ENCODE measurements around the gene PLAU. TPM values are rescaled to one million over a fixed set of nuclear protein-coding genes. Genes with fewer than 3 reads are reported as not detected.
"Not testable (repeated sequence)": the region's sequence is repeated elsewhere in the genome, so short reads cannot be mapped to it uniquely, and the experiment has no call there.

PLAU gene
- total RNA-seq, 1 experiment from 2014 or later: 0.15 TPM

DNA sequence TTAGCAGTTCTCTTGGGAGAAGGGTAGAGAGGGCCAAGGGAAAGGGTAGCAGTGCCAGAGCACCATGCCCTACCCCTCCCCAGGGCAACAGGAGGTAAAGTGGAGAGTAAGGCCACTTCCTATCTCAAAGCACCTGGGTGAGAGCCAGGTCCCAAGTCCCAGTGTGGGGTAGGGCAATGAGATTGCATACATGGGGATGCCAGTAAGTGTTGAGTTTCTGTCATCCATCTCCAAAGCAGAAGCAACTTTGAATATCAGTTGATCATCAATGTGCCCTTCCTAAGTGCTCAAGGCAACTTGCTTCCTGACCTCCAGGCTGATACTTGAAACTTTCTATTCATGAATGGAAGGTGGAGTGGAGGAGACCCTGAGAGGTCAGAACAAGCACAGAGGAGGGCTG is 34.4 kb upstream of the PLAU start:
- DNase-seq (ENCODE audit: low spot score): no peak

DNA sequence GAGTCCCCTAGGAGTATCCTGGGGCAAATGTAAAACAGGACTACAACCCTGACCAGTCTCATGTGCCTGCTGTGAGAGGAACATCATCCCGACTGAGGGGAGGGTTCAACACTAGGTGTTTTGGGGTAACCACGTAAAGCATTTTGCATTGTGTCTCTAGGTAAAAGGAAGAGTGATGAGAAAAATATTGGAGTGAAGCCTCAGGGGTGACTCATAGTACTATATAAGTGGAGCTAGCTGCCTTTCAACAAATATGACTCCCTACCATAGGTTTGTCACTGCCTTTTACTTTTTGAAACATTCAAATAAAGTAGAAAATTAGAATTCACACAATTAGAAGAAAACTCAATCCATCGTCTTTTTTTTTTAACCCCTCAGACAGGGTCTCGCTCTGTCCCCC is 34.0 kb upstream of the PLAU start:
- no peak for DNase-seq (ENCODE audit: low spot score)

DNA sequence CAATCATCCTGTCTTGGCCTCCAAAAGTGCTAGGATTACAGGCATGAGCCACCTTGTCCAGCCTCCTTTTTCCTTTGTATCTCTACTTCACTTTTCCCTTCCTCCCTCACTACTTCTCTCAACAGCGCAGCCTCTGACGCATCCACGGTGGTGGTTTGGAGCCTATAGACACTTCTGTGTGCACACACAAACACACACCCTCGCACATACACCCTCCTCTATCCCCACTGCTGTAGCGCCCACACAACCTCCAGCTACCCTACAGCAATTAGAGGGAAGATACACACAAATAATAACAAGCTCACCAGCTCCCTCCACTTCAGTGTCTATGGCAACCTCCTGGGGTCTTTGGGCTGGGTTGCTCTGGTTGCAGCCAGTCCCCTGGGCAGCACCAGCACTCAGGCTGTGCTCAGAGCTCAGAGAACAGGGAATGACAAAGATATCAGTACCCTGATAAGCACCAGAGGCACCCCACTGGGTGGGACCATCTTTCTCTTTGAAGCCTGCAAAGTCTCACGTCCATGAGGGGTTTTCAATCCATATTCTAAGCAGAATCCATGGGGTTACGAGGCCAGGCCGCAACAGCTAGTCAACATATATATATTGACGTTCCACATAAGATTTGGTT is 33.3 kb upstream of the PLAU start:
- no peak for DNase-seq (ENCODE audit: low spot score)

DNA sequence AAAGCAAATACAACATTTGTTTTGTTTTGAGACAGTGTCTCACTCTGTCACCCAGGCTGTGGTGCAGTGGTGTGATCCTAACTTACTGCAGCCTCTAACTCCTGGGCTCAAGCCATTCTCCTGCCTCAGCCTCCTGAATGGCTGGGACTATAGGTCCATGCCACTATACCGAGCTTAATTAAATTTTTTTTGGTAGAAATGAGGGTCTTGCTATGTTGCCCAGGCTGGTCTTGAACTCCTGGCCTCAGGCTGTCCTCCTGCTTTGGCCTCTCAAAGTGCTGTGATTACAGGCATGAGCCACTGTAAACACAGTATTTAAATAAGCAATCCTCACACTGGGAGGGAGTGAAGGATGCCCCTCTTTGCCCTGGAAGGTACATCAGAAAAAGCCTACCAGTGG is 32.6 kb upstream of the PLAU start:
- no peak for DNase-seq (ENCODE audit: low spot score)

DNA sequence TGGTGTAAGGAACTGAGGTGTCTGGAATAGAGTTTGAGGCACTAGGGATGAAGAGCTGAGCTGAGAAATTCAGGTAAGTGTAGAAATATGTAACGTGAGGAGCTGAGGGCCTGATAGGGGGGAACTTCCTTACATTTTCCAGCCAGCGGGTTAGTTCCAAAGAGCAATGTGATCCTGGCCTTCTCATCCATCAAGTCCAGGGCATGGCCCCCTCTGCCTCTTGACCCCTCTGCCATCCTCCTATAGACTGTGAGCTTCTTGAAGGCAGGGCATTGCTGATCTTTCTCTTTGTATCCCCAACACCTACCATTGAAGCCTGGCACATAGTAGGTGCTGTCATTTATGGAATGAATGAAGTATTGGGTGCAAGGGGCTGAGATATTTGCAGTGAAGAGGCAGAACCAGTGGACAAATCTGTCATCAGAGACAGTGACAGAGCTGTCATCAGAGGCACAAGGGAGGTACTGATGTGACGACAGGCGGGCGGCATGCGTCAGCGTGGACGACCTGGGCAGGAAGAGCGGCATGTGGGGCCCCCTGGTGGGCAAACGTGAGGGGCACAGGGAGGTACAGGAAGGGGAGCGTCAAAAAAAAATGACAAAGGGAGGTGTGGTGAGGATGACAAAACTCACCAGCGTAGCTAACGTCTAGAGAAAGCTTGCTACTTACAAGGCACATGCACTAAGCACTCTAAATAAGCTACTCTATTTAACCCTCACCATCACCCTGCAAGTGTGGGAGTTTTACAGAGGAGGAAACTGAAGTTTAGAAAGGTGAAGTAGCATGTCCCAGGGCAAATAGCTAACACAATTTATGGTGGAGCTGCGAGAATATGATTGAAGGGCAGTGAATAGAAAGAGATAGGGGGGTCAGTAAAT is 31.4 kb upstream of the PLAU start:
- DNase-seq (ENCODE audit: low spot score): peak; percentile 93

DNA sequence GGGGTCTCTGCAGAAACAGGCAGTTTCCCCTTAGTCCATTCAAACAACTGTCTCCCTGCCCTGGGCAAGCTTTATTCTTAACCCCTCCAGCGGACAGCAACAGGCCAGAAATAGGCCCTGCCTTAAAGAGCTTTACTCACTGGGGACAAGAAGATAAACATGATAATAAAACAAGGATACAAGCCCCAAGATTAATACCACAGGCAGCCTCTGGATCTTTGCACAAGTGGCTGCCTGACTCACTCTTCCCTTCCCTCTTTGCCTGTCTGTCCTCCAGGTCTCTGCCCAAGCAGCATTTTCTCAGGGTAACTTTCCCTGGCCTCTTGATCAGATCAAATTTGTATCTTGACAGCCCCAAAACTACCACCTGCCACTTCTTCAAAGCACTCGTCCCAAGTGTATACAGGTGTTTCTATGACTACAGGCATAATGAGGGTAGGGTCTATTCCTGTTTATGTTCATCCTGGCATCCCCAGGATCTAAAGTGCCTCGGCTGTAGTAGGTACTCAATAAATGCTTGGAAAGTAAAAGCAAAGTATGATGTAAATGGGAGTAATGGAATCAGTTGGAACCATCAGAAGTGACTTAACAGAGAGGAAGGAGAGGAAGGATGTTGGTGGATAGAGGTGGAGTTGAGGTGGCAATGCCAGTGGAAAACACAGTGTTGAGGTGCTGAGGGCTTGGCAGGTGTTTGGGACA is 29.6 kb upstream of the PLAU start:
- no peak for DNase-seq (ENCODE audit: low spot score)

DNA sequence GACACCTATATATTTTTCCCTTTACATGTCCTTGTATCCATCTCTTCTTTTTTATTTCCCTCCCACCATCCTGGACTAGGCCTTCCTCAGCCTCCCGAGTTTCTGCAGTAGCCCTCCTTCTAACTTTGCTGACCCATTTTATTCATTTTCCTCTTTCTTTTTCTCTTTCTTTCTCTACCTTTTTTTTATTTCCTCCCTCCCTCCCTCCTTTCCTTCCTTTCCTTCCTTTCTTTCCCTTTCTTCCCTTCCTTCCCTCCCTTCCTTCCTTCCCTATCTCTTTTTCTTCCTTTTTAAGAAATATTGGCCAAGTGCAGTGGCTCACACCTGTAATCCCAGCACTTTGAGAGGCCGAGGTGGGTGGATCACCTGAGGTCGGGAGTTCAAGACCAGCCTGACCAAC is 26.9 kb upstream of the PLAU start:
- no peak for DNase-seq (ENCODE audit: low spot score)

DNA sequence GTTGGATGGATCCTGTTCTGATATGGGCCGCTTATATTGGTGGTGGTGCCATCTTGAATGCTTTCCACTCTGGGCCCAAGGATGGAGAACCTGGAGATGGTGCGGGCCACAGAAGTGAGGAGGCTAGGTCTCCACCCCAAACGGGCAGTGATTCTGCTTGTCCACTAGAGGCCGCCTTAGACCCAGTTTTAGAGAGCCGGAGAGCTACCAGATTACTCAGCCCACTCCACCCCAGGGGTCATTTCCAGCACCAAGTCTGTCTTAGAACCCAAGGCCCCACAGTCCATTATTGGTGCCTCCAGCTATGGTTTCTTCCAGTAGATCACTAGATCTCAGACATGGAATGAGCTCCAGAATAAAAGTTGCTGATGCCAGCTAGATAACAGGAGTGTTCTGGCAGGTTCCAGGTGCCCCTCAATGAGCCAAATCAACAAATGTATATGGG is 24.8 kb upstream of the PLAU start:
- peak; percentile 86 for DNase-seq (ENCODE audit: low spot score)

DNA sequence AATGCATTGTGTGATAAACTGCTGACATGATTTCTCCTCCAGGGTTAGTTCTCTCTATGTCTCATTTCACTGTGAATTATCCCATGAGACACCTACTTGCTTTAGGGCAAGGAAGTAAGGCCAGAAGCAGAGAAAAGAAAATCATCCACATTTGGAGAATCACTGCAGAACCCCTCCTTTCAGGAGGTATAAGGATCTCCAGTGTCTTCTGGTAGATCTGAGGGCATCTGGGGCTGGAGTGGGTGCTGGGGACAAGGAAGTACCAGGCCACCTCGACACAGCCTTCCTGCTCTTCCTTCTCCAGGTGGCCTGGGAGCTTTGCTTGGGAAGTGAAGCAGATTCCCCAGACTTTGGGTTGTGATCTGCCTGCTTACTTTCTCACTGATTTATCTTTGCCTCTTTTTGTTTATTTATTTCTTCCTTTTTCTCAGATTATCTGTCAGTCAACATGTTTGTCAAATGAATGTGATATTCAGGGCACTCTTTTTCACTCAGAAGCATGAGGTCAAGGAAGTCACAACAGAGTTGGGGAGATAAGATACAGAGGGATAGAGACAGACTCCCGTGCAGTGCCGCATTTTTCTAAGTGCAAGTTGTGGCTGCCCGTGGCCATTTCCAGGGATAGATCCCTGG is 24.2 kb upstream of the PLAU start:
- peak; percentile 39 for DNase-seq (ENCODE audit: low spot score)

DNA sequence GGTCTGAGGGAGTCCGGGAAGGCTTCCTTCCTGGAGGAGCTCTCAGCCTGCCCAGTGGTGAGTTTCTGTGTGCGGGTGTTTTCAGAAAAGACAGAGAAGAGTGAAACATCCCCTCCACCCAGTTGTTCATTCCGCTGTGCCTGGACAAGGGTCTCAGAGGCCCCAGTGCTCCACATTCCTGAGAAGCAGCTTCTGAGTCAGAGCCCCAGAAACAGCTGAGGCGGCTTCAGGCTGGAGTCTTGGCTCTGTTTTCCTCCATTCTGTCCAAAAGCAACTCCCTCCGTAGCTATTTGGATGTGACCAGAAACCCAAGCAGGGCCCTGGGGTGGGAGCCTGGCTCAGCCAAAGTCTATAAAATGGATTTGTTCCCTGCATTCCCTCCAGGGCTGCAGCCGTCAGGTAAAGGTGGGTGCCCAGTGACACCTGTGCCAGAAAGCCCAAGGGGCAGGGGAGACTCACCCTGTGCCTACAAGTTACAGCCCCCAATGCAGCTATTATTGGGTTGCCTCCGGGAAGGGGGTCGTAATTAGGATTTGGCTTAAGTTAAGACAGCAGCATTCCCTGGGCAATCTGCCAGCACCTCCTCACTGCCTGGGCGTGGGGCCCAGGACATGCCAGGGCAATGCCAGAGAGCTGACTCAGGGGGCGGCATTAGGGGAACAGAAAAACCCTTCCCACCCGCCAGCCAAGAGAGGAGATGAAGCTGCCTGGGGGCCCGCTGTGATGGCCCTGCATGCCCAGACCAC is 23.5 kb upstream of the PLAU start:
- peak; percentile 61 for DNase-seq (ENCODE audit: low spot score)

DNA sequence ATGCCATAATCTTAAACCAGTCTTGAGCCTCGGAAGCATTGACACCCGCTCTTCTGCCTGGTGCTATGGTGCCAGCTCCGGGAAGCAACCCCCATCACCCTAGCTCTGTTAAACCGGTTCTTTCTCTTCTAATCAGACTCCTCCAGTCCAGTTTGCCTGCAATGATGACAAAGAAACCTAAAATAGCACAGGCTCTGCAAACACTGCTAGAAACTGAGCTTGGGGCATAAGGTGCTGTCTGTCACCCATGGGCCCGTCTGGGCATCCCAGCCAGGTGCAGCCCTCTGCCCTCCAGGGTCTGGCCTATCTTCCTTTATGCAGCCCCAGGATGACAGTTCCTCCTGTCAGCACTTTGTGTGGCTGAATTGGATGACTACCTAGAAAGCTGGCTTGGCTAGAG is 22.4 kb upstream of the PLAU start:
- peak; percentile 57 for DNase-seq (ENCODE audit: low spot score)

DNA sequence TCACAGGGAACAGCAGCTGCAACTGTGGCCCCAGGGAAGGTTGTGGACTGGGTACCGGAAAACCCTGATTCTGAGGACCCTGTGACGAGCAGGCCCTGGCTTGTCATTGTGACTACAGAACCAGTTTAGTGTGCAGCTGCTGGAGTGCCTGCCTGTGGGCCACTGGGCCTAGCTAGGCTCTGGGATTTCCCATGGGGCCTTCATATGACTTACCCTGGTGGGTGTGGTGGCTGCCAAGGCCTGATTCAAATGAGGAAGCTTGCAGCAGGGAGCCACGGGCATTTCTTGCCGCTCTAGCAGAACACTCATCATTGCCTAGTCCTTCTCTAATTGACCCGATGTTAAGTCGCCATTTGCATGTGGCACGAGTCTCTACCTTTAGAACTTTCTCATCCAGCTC is 21.9 kb upstream of the PLAU start:
- DNase-seq (ENCODE audit: low spot score): peak; percentile 32

DNA sequence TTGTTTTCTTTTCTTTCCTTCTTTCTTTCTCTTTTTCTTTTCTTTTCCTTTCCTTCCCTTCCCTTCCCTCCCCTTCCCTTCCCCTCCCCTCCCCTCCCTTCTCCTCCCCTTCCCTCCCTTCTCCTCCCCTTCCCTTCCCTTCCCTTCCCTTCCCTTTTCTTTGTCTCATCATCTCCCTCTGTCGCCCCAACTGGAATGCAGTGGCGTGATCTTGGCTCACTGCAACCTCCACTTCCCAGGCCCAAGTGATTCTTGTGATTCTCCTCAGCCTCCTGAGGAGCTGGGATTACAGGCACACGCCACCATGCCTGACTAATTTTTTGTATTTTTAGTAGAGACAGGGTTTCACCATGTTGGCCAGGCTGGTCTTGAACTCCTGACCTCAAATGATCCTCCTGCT is 21.5 kb upstream of the PLAU start:
- not testable (repeated sequence) for DNase-seq (ENCODE audit: low spot score)

DNA sequence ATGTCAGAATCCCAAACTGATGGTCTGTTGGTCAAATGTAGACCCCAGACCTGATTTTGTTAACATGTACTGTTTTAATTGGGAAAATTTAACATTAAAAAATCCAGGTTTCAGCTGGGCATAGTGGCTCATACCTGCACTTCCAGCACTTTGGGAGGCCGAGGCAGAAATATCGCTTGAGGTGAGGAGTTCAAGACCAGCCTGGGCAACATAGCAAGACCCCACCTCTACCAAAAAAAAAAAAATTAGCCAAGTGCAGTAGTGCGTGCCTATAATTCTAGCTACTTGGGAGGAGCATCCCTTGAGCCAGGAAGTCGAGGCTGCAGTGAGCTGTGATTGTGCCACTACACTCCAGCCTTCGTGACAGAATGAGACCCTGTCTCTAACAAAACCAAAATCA is 20.7 kb upstream of the PLAU start:
- no peak for DNase-seq (ENCODE audit: low spot score)

DNA sequence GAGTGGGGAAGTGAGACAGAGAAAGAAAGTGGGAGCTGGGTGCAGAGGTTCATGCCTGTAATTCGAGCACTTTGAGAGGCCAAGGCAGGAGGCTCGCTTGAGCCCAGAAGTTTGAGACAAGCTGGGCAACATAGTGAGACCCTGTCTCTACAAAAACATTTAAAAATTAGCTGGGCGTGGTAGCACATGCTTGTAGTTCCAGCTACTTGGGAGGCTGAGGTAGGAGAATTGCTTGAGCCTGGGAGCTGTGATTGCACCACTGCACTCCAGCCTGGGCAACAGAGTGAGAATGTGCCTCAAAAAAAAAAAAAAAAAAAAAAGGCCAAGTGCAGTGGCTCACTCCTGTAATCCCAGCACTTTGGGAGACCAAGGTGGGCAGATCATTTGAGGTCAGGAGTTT is 20.1 kb upstream of the PLAU start:
- not testable (repeated sequence) for DNase-seq (ENCODE audit: low spot score)

DNA sequence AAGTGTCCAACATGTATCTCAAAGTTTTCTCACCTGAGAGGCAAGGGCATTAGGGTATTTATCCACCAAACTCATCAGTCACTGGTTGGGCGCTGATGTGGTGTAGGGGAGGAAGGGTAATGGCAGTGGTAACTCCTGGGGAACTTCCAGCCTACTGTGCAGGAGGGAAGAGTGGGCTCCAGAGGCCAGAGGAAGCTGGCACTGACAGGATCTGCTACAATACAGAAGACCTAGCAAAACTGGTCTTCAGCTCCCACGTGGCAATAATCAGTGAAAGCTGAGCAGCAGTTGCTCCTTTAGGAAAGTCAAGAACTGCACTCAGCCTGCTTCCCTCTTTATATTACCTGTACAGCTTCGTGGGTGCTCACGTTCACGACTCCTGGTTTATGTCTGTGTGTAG is 19.4 kb upstream of the PLAU start:
- no peak for DNase-seq (ENCODE audit: low spot score)

DNA sequence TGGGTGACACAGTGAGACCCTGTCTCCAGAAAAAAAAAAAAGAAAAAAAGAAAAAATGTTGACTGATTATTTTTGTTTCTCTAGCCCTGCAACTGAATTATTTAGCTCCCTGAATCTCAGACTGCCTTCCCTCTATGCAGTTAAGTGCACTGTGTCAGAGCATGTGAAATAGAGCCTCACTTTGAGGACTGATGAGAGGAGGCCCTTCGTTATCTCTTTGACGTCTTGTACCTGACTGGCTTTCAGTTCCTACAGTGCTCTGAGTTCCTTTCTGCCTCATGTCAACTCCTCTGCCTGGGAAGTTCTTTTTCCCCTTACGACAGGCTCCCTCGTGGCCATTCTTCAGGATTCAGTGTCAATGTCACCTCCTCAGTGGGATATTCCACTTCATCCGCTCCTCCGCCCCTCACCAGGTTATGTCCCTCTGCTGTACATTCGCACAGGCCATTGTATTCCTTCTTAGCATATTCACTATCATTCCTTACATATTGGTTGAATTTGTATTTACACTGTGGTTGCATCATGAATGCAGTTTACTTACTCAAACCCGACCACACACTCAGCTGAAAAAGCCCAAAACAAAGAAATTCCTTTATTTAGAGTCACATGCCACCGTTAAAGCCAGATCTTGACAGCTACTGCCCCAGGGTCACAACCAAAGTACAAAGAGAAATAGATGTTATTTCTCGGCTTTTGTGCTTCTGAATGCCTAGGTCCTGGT is 18.5 kb upstream of the PLAU start:
- no peak for DNase-seq (ENCODE audit: low spot score)

DNA sequence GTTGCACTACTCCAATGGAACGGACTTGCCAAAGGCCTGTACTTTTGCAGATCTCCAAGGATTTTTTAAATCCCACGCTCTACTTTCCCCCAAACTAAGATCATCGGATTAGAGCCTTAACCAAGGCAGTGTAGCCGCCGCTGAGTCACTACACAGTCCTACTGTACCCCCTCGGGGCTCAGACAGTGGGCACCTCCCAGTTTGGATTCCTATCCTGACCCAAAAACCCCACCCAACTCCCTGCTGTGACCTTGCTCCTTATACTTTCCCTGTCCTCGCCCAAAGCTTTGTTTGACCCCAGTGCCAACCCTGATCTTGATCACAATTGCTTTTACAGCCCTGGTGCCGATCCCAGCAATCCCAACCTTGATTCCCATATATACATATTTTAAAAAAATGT is 17.5 kb upstream of the PLAU start:
- DNase-seq (ENCODE audit: low spot score): no peak

DNA sequence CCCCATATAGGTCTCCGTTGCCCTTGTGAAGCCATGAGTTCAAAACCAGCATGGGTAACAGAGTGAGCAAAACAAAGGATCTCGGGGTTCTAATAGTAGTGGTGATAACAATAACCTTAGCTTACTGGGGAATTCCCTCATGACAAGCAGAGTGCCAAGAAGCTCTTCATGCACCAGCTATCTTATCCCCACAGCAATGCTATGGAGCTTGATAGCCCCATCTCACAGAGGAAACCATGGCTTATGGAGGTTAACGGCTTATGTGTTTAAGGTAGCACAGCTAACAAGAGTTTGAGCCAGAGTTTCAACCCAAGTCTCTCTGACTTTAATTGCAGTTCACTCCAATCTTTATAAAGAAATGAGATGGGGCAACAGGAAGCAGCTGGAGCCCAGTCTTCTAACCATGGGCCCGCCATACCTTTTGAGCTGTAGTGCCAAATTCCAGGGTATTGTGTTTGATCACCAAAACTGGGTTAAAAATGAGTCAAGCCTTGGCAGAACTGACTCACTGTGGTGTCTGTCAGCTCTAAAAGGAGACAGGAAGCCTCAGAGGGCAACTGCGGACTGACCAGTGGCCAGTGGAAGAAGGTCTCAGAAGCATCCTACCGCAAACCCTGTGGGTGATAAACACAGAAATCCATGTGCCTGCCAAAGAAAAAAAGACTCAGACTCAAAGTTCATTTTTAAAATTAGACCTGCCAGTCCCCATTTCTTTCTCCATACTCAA is 16.5 kb upstream of the PLAU start:
- DNase-seq (ENCODE audit: low spot score): no peak

DNA sequence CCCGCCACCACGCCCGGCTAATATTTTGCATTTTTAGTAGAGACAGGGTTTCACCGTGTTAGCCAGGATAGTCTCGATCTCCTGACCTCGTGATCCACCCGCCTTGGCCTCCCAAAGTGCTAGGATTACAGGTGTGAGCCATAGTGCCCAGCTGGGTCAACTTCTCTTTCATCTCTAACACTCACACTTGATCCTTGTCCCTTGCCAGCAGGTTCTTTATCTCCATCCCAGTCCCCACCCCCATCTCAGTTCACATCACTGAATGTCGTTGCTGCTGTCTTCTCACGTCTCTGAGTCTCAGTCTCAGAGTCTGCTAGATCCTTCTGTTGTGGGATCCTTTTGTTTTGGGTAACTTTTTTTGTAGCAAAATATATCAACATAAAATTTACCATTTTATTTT is 15.6 kb upstream of the PLAU start:
- not testable (repeated sequence) for DNase-seq (ENCODE audit: low spot score)

Measured in HT-29 (cell line).